GM12872 (cell line): ENCODE data around the gene CAMK1D.

Experiments
- TF ChIP-seq, protein P1 (sequence below): IDR thresholded peaks from 3 replicates; pipeline ENCODE4 v1.5.1; 2011; ENCODE audit warnings: low read depth, mild to moderate bottlenecking, low read length, moderate library complexity; ENCODE audit not compliant: insufficient read depth

CAMK1D gene

DNA sequence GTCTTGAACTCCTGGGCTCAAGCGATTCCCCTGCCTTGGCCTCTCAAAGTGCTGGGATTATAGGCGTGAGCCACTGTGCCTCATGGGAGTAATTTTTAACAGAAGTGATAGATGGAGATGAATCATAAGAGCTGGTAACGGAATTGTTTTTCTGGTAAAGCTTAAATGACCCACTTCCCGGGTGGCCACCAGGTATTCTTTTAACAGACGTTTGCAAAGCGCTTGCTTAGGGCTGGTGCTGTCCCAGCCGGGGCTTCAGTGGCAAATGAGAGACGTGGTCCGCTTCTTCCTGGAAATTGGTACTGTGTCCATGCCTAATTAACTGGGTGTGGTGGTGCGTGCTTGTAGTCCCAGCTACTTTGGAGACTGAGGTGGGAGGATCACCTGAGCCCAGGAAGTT lies 23.5 kb downstream of the CAMK1D start:
- TF ChIP-seq, protein P1, sequence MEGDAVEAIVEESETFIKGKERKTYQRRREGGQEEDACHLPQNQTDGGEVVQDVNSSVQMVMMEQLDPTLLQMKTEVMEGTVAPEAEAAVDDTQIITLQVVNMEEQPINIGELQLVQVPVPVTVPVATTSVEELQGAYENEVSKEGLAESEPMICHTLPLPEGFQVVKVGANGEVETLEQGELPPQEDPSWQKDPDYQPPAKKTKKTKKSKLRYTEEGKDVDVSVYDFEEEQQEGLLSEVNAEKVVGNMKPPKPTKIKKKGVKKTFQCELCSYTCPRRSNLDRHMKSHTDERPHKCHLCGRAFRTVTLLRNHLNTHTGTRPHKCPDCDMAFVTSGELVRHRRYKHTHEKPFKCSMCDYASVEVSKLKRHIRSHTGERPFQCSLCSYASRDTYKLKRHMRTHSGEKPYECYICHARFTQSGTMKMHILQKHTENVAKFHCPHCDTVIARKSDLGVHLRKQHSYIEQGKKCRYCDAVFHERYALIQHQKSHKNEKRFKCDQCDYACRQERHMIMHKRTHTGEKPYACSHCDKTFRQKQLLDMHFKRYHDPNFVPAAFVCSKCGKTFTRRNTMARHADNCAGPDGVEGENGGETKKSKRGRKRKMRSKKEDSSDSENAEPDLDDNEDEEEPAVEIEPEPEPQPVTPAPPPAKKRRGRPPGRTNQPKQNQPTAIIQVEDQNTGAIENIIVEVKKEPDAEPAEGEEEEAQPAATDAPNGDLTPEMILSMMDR, result no peak

DNA sequence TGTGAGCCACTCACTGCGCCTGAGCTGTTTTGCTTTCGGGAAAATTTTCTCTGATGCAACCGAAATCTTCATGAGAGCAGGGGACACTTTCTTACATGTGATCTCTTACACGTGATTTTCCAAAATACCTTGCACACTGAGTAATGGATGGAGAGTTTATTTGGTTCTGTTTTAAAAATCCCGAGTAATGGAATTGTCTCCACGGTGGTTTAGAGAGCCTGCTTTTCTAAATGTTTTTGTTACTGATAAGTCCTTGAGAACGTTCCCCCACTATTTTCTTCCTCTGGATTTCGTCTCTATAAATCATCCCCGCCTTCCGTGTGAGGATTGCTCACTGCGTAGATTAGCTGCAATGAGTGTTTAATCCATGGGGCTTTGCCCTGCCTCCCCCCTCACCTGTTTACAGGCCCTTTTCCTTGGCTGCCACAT lies 25.7 kb downstream of the CAMK1D start:
- TF ChIP-seq, protein P1, result no peak

DNA sequence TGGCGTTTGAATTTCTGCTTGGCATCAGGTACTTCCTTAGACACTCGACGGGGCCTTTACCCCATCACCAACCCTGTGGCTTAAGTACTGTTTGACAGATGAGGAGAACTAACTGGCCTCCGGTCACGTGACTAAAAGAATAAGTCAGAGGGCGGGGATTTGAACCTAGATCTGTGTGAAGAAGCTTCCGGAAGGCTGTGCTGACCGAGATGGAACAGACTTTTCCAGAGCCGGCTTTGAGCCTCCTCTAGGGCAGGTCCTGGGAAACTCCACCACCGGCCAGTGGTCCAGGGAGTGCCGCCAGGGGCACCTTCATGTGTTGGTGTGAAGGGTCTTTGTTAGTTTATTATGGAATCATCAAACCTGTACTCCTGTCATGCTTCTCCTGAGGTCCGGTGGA lies 26.9 kb downstream of the CAMK1D start:
- TF ChIP-seq, protein P1, result no peak

- TF ChIP-seq, protein P1, result no peak
Measured at GRCh38 chr10:12377658-12378290, 28.4 kb downstream of the CAMK1D start.

GRCh38 chr10:12380999-12381398 lies 31.7 kb downstream of the CAMK1D start:
- TF ChIP-seq, protein P1, result no peak

GRCh38 chr10:12381536-12382156 lies 32.3 kb downstream of the CAMK1D start:
- TF ChIP-seq, protein P1, result no peak

DNA sequence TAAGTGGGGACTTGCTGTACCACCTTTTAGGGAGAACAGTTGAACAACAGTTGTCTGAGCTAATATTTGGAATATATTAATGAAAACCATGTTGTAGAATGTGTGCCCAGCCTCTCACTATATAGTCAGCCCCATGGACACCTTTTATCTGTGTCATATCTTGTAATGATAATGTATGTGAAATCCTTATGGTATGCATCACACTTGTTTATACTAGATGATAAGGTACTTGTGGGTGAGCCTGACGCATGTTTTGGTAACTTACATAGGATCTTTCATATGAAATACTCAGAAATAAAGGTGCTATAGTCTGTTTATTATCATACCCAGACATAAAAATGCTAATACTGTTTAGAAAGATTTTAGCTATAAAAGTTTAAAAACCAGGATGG lies 32.8 kb downstream of the CAMK1D start:
- TF ChIP-seq, protein P1, result no peak
